Endothelial cell of umbilical vein (primary cell): ENCODE measurements around the gene HNRNPA1L2. TPM values are rescaled to one million over a fixed set of nuclear protein-coding genes. Genes with fewer than 3 reads are reported as not detected.
"Not testable (repeated sequence)": the region's sequence is repeated elsewhere in the genome, so short reads cannot be mapped to it uniquely, and the experiment has no call there.

Source experiments
- BruUV-seq: library from RNA; stranded (reverse); fragments of 400-500 nt; replicated peaks from 2 replicates; lab custom pipeline; 2021; lab: Mats Ljungman, UMichigan
- CTCF ChIA-PET: fragments of 300-600, 350-600 bp; sonication (Branson Sonifier 250); formaldehyde crosslinking; loops from one replicate; lab custom pipeline; 2021; ENCODE audit warnings: antibody characterized with exemption, inconsistent platforms; lab: Charles Lee
- POLR2A ChIA-PET: fragments of 300-600, 350-600 bp; sonication (Branson Sonifier 250); formaldehyde crosslinking; loops from one replicate; lab custom pipeline; 2021; ENCODE audit warnings: antibody characterized with exemption, inconsistent platforms; lab: Charles Lee
- DNase-seq: peaks from one replicate; pipeline ENCODE4 v3.0.0-alpha.2; 2011; ENCODE audit warnings: low read depth, low spot score
- FAIRE-seq: peaks from 2 replicates; lab custom pipeline; 2011; peaks lifted over from hg19 to GRCh38; lab: Jason Lieb, UNC
- H2AFZ ChIP-seq: 2 replicates; pipeline ENCODE4 v1.6.0; 2012; ENCODE audit warnings: low read depth, low read length, control low read depth, inconsistent platforms
- H3K27ac ChIP-seq: 2 replicates; pipeline ENCODE4 v1.5.1; 2011; ENCODE audit warnings: low read depth, mild to moderate bottlenecking, control low read depth, low read length, moderate library complexity; ENCODE audit not compliant: insufficient read depth
- H3K27me3 ChIP-seq, 2 experiments: 2 replicates each; pipeline versions ENCODE4 v1.6.0 to v1.6.1; 2011; ENCODE audit warnings: low read length in 2 of 2, mixed read lengths in 1 of 2; ENCODE audit not compliant: control insufficient read depth in 2 of 2, insufficient read depth in 2 of 2
- H3K36me3 ChIP-seq, 2 experiments: 2 replicates in 1 of 2; 3 replicates in 1 of 2; pipeline ENCODE4 v1.5.1; 2011; ENCODE audit warnings: low read length in 2 of 2, mild to moderate bottlenecking in 1 of 2, moderate library complexity in 1 of 2; ENCODE audit not compliant: control insufficient read depth in 2 of 2, insufficient read depth in 2 of 2; ENCODE audit errors: extremely low read depth in 1 of 2
- H3K4me1 ChIP-seq: 3 replicates; pipeline ENCODE4 v1.5.1; 2011; ENCODE audit warnings: mild to moderate bottlenecking, low read length; ENCODE audit not compliant: control insufficient read depth, insufficient read depth; ENCODE audit errors: extremely low read depth
- H3K4me2 ChIP-seq: 2 replicates; pipeline ENCODE4 v1.6.1; 2011; ENCODE audit warnings: low read length, control low read depth, mixed read lengths; ENCODE audit not compliant: insufficient read depth
- H3K4me3 ChIP-seq, 3 experiments: fragments of 200-600 bp in 1 of 3; sonication (generic), shearing (Covaris generic) in 1 of 3; replicated peaks in 1 of 3; 2 replicates each; pipeline ENCODE4 v1.5.1; 2011 to 2016; ENCODE audit warnings: control low read depth in 3 of 3, low read length in 3 of 3, mild to moderate bottlenecking in 2 of 3, inconsistent platforms in 1 of 3, low read depth in 1 of 3, moderate library complexity in 1 of 3; ENCODE audit not compliant: insufficient read depth in 1 of 3
- H3K79me2 ChIP-seq: 2 replicates; pipeline ENCODE4 v1.6.0; 2012; ENCODE audit warnings: low read length, inconsistent platforms; ENCODE audit not compliant: control insufficient read depth, insufficient read depth
- H3K9ac ChIP-seq: replicated peaks from 2 replicates; pipeline ENCODE3; 2011; ENCODE audit warnings: low read length, control low read depth; ENCODE audit not compliant: insufficient read depth; ENCODE audit errors: extremely low read depth
- H3K9me1 ChIP-seq: replicated peaks from 3 replicates; pipeline ENCODE4 v1.6.0; 2011; ENCODE audit warnings: mild to moderate bottlenecking, low read length; ENCODE audit not compliant: control insufficient read depth, insufficient read depth; ENCODE audit errors: extremely low read depth
- H3K9me3 ChIP-seq: replicated peaks from 2 replicates; pipeline ENCODE4 v1.5.1; 2012; ENCODE audit warnings: low read length, inconsistent platforms; ENCODE audit not compliant: control insufficient read depth, insufficient read depth
- H4K20me1 ChIP-seq: replicated peaks from 2 replicates; pipeline ENCODE3; 2011; ENCODE audit warnings: mild to moderate bottlenecking, low read length; ENCODE audit not compliant: control insufficient read depth, insufficient read depth; ENCODE audit errors: extremely low read depth
- EZH2 ChIP-seq: IDR thresholded peaks from 2 replicates; pipeline ENCODE4 v1.6.1; 2012; ENCODE audit warnings: borderline replicate concordance, low read depth, mild to moderate bottlenecking, moderate library complexity, low read length, inconsistent platforms; ENCODE audit not compliant: severe bottlenecking
- FOS ChIP-seq: IDR thresholded peaks from 2 replicates; pipeline ENCODE4 v1.6.1; 2011; ENCODE audit warnings: mild to moderate bottlenecking, low read length, moderate library complexity, borderline replicate concordance; ENCODE audit not compliant: insufficient read depth
- MAX ChIP-seq: IDR thresholded peaks from 2 replicates; pipeline ENCODE4 v1.6.1; 2011; ENCODE audit not compliant: insufficient read depth, insufficient read length
- POLR2AphosphoS5 ChIP-seq: IDR thresholded peaks from 2 replicates; pipeline ENCODE4 v1.6.1; 2012; ENCODE audit warnings: low read depth, mild to moderate bottlenecking, control low read depth, low read length, moderate library complexity; ENCODE audit not compliant: insufficient read depth
- dilution Hi-C: fragments of 300-500 bp; cut with MboI; formaldehyde crosslinking; loops from one replicate; pipeline ENCODE4 v1.15.0; 2019; ENCODE audit warnings: low sequenced_read_pairs; ENCODE audit not compliant: extremely low pct_ligation_motif_present
- intact Hi-C: fragments of 100-400 bp; cut with micrococcal nuclease; formaldehyde crosslinking; loops from one replicate; pipeline ENCODE4 v1.10.0; 2022
- polyA plus RNA-seq, 4 experiments: library from polyadenylated mRNA; depleted of rRNA in 3 of 4; stranded (reverse) in 3 of 4; unstranded in 1 of 4; fragments of >200 nt; gene quantifications; 2 replicates each; pipeline versions ENCODE4 v1.2.1 to v1.2.3, GENCODE V29; 2011 to 2012; ENCODE audit warnings: missing spikeins in 1 of 4
- total RNA-seq: library from RNA; stranded (reverse); gene quantifications from 2 replicates; pipeline ENCODE4 v1.2.3, GENCODE V29; 2021

Gene HNRNPA1L2
- total and polyA plus RNA-seq, 2 donors (not counting 3 experiments of a cell fraction or from before 2014, with no cell fraction given), result 5.4 to 11.7 TPM

DNA sequence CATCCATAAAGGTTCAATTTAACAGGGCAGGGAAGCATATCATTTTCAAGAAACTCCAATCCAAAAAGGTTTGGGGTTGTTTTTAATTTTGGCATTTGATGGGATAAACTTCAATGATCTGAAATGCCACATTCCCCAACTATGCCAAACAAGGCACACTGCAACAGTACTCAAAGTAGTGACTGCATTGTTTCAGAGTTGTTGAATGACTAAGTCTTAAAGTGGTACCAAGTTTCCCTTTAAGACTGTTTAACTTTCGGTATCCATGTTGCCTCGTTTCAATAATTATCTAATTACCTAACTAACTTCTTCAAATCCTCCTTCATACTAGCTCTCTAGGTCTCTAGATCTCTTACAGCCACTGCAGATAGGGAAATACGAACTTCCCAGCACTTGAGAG is 48.4 kb upstream of the HNRNPA1L2 start:
- POLR2A ChIA-PET, result not testable (repeated sequence)

DNA sequence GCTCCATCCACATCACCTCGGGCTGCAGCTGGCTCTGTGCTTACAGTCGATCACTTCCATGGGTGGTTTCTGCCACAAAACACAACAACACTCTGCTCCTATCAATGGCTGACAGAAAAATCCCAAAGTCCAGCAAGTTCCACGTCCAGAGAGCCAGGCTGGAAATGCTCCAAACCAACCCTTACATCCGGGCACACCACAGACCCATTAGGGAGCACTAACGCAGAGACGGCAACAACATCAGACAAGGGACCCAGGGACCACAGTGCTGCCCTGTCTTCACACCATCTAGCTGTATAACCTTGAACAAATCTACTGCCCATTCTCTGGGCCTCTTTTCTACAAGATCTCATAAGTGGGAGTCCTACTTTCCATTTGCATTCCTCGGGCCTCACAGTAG is 47.9 kb upstream of the HNRNPA1L2 start:
- H3K9ac ChIP-seq, H3K4me1 ChIP-seq, BruUV-seq, H4K20me1 ChIP-seq, dilution Hi-C loops, CTCF ChIA-PET, H3K9me3 ChIP-seq, FAIRE-seq, H3K36me3 ChIP-seq, intact Hi-C loops, H3K79me2 ChIP-seq, H3K9me1 ChIP-seq, POLR2A ChIA-PET, H3K4me3 ChIP-seq, DNase-seq, H3K4me2 ChIP-seq, H3K27ac ChIP-seq, H2AFZ ChIP-seq, H3K27me3 ChIP-seq: not testable (repeated sequence)

More for the DNA sequence above, 48.4 kb upstream of the HNRNPA1L2 start:
- H3K9ac ChIP-seq, H2AFZ ChIP-seq, H3K79me2 ChIP-seq, H4K20me1 ChIP-seq, intact Hi-C loops, H3K36me3 ChIP-seq, H3K27ac ChIP-seq, H3K4me2 ChIP-seq, dilution Hi-C loops, H3K9me1 ChIP-seq, H3K27me3 ChIP-seq, H3K4me1 ChIP-seq, H3K4me3 ChIP-seq, FAIRE-seq, DNase-seq, BruUV-seq, CTCF ChIA-PET, H3K9me3 ChIP-seq: not testable (repeated sequence)

- peaks cover 12% of the 10 kb centered on the region for H3K79me2 ChIP-seq
- H3K4me1 ChIP-seq, result peaks cover 19% of the 10 kb centered on the region
- FAIRE-seq, result no peak
- ChIA-PET CTCF (interaction anchor here (0.8 to 0.9 kb wide), 2 partner anchors 24 to 55 kb away, joined by 3 read pairs; no protein-coding TSS in a partner anchor), POLR2A (no interaction called here)
- DNase-seq, result no peak
- no peak overlapping the region for H3K4me2 ChIP-seq
- H3K9me1 ChIP-seq, result no peaks in the 10 kb centered on the region
- H3K4me3 ChIP-seq, result no peak overlapping the region
- no peak for TF ChIP-seq EZH2
- TF ChIP-seq FOS, result no peak
- TF ChIP-seq POLR2AphosphoS5, result no peak
- no peak for TF ChIP-seq MAX
- no peaks in the 10 kb centered on the region for H3K36me3 ChIP-seq
- H4K20me1 ChIP-seq, result no peaks in the 10 kb centered on the region
- no peak overlapping the region for H3K9ac ChIP-seq
- H3K9me3 ChIP-seq, result no peaks in the 10 kb centered on the region
- intact Hi-C loops, result no loop called here
- dilution Hi-C loops, result no loop called here
- no peak overlapping the region for H2AFZ ChIP-seq
- H3K27me3 ChIP-seq, result no peaks in the 10 kb centered on the region
- BruUV-seq, result no TSS peak
- no peak overlapping the region for H3K27ac ChIP-seq
Measured at GRCh38 chr13:52597676-52598075, 44.6 kb upstream of the HNRNPA1L2 start.
